HG02870 (cell line): ENCODE results near the gene EFCAB6.

ENCODE experiments used
- ATAC-seq: cut with Tn5 transposase; IDR thresholded peaks from one replicate; pipeline ENCODE4 v1.9.1; 2021; ENCODE audit warnings: mild to moderate bottlenecking, moderate library complexity; ENCODE audit not compliant: unreplicated experiment

EFCAB6 gene

GRCh38 chr22:43555561-43556515 lies 256.3 kb downstream of the EFCAB6 start:
- ATAC-seq = no peak

- ATAC-seq = no peak
Measured at GRCh38 chr22:43554694-43555365, 257.3 kb downstream of the EFCAB6 start.

DNA sequence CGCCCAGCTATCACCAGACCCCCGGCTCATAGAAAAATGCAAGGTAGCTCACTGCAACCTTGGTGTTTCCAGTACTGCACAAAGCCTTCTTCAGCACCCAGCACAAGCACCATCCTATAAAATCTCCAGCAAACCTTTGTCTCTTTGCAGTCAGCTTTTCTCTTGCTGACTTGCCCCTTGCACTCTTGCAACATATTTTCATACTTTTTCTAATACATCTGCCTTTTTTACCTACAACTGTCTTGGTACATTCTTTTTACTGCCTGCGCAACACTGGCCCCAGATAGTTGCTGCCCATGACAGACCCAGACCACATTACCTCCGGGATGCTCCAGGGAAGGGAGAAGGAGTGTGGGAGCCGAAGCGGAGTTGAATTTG lies 257.9 kb downstream of the EFCAB6 start:
- no peak for ATAC-seq

DNA sequence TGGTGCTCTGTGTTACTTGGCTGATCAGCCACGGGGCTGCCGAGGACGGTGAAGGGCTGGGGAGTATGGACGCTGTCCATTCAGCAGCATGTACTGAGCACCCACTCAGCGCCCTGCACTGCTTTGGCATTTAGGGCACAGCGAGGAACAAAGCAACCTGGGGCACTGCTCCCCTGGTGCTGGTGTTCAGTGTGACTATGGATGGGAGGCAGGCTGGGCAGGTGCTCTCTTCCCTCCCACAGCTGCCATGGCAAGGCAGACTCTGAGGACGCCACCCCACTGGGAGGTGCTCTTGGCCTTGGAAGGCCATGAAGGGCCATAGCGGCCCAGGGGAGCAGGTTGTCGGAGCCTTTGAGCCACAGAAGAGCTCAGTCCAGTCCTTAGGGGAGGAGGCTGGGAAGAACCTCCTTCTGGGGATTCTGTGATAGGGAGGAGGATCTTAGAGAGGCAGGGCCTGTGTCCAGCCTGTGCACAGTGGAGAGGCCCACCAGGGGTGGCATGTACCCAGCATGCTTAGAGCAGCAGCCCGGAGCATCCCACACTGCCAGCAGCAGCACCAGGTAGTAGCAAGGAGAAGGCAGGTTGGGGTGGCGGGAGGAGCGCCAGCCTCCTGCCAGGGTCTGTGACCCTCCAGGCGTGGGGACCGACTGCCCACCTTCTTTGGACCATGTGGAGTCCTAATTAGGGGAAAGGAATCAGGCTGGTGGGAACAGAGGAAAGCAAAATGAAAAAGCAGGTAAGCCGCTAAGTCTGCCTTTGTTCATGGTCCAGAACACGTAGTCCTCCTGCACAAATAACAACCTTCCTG lies 258.4 kb downstream of the EFCAB6 start:
- no peak for ATAC-seq

DNA sequence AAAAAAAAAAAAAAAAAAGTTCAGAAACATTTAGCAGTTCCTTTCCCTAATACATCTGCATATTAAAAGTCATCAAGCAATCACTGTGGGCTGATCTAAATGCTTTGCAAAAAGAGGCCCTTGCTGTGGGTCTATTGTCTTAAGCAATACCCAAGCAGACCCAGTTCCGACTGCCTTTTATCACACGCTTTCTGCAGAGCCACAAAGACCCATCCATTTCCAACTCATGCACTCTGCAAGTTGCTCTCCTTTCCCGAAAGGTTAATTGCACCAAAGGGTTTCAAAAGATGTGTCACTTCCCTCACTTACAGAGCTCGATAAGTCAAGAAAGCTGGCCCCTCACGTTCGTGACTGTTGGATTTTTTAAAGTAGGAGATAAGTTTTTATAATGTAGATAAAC lies 261.4 kb downstream of the EFCAB6 start:
- ATAC-seq = no peak

- no peak for ATAC-seq
Measured at GRCh38 chr22:43550024-43550620, 262.0 kb downstream of the EFCAB6 start.

- ATAC-seq = no peak
Measured at GRCh38 chr22:43546186-43546585, 265.9 kb downstream of the EFCAB6 start.

DNA sequence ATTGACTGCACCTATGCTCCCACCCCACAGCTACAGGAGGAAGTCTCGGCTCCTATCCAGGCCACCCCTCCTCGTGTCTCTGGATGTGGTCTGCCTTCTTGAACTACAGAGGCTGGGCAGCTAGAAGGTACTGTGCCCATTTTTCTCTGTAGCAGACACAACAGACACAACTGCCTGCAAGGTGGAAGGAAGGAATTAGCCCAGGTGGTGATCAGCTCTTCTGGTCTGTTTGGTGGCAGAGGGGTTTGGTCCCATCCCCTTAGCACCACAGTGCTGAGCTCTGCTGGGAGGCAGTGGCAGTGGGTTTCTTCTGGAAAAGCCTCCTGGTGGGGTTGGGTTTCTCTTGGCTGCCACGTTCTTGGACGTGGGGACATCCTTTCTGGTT lies 267.8 kb downstream of the EFCAB6 start:
- ATAC-seq = no peak

DNA sequence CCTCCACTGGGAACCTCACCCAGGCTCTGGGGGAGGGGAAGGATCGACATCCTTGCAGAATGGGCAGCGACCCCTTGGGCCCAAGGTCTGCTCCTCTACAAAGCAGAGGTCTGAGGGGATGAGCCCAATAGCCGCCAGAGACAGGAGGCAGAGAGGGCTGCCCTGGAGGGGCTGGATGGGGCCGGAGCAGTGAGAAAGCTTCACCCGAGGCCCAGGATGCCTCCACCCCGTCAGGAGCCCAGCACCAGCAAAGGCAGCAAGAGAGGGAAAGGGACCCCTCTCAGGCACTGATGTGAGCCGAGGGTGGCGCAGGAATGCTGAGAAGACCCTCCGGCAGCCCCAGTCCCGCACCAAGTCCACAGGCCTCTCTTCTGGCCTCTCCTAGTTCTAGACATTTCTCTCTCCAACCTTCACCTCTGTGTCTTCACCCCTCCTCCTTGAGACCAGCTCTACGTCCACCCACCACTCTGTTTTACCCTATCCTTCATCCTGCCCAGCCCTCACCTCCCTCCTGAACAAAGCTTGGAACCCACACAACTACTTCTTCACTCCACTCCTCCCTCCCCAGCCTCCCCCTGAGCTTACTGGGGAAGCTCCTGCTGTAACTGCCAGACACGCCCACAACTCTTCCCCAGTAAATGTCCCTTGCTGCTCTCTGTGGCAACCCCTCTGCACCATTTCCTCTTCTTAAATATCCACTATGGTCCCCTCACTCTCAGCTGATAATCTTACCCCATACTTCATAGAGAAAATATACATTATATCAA lies 268.4 kb downstream of the EFCAB6 start:
- no peak for ATAC-seq

DNA sequence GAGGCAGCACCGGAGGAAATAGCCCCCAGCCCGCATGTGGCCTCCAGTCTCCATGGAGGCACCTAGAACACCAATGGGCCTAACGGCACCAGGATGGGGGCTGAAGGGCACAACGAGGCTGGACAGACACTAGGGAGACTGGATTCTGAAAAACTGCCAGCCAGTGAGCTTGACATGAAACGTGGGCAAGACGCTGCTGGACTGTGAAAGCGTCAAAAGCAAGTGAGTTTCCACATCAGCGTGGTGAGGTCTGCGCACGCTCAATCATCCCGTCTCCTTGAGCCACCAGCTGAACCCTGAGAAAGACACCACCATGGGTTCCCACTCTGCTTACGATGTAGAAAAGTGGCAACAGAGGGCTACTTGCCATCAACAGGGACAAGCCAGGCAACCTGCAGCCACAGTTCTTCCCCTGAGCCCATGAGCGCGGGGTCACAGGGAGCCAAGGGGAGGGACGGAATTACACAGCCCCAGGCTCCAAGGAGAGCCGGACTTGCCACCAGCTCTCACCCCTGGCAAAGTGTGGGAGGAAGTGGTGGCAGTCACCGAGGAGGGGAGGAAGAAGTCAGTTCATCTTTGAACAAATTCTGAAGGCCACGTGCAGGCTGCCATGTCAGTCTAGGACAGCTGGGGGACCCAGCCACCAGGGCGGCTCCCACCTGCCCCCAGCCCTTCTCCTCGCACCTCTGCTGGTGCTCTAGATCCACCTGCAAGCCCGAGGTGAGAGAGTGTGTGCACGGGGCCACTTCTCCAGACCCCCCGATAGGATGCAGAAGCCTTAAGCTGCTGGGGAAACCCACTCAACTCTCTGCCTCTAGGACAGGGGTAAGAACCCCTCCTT lies 269.2 kb downstream of the EFCAB6 start:
- ATAC-seq = no peak

GRCh38 chr22:43541462-43542407 lies 270.4 kb downstream of the EFCAB6 start:
- no peak for ATAC-seq

GRCh38 chr22:43541022-43541421 lies 271.1 kb downstream of the EFCAB6 start:
- no peak for ATAC-seq

DNA sequence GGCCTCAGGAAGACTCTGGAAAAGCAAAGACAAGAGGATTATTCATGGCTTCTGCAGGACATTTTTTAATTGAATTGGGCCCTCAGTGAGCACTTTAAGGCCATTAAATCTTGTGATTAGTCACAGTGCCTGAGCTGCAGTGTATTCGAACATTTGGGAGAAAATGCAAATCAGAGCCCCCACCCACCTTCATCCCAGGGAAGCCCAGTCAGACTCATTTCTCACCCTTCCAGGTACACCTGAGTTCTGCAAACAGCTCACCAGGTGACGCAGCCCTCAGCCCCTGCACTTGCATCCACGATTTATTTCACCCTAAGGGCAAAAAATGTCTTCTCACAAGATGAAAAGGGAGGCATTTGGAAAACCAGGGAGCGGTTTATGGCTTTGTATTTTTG lies 271.6 kb downstream of the EFCAB6 start:
- no peak for ATAC-seq

GRCh38 chr22:43539572-43540528 lies 272.3 kb downstream of the EFCAB6 start:
- ATAC-seq = no peak

DNA sequence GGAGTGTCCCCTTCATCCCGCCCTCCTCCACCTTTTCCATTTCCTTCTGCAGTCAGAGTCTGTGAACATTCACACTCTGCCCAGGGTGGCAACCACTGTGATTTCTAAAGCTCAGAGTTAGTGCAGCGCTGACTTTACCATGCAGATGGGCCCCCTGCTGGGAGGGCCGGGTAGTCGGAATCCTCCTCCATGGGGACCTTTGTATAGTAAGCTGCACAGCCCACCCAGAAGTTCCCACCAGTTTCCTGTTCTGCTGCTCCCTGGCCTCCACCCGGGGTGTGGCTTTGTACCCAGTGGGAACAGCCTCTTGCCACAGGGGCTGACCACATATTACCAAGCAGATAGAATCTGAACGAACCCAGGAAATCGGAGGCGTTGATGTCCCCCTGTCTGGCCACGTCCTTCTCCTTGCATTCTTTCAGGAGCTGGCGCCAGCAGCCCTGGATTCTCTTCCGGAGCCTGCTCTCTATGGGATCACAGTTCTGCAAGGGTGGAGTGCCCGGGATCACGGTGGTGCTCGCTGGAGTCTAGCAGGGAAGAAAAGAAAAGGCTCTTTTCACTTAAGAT lies 275.0 kb downstream of the EFCAB6 start:
- ATAC-seq = no peak

DNA sequence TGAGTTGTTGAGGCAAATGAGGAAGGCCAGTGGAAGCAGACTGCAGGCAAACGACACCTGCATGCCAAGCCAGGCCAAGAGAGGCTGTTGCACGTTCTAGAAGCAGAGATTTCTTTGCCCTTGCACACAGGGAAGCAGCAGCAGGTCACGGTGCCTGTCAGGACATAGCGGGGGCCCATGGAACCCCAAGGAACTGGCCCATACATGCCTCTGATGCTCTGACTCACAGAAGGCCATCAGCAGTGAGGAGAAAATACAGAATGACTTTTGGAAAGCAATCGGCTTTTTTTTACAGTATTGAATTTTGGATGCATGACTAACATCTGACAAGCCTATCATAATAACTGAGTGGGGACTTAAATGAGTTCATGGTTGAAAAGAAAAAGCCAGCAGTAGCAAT lies 276.4 kb downstream of the EFCAB6 start:
- ATAC-seq = no peak

DNA sequence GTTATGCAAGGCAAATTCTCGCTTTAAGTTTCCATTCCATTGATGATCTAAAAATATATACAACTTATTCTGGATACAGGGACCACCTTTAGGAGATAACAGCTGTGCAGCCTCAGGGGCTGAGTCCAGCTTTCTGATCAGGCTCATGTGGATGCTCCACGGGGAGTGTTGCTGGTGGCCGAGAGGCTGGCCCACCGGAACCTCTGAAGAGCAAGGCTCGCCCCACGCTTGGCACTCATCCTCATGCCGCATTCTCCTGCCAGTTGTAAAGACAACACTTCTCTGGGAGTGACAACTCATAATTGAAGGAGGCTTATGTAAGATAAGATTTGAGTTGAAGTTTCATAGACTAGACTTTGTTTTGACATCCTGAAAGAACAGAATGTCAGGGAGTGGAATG lies 276.8 kb downstream of the EFCAB6 start:
- no peak for ATAC-seq
